GM12873 (cell line): Measurements from ENCODE around the gene SULF2.

Source experiments
- TF ChIP-seq, protein P1 (sequence below): IDR thresholded peaks from 2 replicates; pipeline ENCODE4 v1.5.1; 2012; ENCODE audit warnings: low read depth, mild to moderate bottlenecking, moderate library complexity, low read length, control low read depth; ENCODE audit not compliant: insufficient read depth; ENCODE audit errors: missing control alignments

SULF2 gene

DNA sequence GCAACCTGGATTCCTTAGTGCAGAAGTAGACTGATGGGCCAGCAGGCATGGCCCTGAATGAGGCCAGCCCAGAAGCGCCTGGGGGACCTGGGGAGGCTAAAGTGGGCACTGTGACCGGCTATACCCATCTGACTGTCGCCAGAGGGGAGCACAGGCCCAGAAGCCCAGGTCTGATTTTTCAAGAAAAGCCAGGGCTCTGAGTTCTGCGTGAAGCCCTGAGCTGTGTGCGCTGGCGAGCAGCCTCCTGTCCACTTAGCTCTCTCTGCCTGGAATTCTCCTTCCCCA lies 111.7 kb downstream of the SULF2 start:
- TF ChIP-seq, protein P1, sequence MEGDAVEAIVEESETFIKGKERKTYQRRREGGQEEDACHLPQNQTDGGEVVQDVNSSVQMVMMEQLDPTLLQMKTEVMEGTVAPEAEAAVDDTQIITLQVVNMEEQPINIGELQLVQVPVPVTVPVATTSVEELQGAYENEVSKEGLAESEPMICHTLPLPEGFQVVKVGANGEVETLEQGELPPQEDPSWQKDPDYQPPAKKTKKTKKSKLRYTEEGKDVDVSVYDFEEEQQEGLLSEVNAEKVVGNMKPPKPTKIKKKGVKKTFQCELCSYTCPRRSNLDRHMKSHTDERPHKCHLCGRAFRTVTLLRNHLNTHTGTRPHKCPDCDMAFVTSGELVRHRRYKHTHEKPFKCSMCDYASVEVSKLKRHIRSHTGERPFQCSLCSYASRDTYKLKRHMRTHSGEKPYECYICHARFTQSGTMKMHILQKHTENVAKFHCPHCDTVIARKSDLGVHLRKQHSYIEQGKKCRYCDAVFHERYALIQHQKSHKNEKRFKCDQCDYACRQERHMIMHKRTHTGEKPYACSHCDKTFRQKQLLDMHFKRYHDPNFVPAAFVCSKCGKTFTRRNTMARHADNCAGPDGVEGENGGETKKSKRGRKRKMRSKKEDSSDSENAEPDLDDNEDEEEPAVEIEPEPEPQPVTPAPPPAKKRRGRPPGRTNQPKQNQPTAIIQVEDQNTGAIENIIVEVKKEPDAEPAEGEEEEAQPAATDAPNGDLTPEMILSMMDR, result no peak

DNA sequence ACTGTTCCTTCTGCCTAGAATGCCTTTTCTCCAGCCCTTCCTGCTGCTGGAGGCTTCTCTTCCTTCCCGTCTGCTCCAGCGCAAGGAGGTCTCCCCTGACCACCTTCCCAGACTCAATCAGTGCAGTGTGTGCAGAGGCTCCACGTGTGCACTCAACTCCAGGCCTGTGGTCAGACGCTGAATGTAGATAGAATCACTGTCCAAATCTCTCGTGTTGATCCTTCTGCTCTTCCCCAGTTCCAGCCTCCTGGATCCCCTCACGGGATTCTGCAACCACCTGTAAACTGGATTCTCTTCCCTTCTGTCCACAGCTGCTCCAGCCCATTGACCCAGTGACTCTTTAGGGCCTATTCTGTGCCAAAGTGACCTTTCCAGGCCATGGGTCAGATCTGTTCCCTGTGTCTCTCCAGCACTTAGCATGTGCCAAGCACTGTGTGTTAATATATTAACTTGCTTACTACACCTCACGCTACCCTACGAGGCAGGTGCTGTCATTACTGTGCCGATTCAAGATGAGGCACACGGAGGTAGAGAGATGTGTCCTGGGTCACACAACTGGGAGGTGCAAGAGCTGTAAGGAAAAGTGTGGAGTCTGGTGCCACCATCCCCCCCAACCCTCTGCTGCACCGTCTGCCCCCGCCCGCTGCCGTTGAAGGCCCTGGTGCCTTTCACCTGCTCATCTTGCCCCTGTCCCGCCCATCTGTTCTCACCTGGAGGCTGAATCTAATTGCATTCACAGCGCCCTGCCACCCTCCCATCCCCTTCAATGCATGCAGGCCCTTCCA lies 112.2 kb downstream of the SULF2 start:
- TF ChIP-seq, protein P1, result no peak

DNA sequence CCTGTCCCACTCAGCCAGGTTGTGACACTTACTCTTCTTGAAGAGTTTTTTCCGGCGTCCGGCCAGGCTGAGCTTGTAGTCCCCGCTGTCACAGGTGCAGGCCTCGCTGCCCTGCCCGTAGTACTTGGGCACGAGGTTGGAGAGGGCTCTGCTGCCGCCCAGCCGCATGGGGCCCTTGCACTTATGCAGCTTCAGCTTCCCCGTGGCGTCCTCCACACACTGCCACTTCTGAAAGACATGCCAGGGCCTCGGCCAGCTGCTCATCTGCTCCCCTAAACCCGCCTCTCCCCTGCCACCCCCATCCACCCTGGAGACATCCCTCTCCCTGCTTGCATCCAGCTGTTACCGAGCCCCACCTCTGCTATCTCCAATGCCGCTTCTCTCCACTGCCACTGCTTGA lies 113.1 kb downstream of the SULF2 start:
- TF ChIP-seq, protein P1, result no peak

DNA sequence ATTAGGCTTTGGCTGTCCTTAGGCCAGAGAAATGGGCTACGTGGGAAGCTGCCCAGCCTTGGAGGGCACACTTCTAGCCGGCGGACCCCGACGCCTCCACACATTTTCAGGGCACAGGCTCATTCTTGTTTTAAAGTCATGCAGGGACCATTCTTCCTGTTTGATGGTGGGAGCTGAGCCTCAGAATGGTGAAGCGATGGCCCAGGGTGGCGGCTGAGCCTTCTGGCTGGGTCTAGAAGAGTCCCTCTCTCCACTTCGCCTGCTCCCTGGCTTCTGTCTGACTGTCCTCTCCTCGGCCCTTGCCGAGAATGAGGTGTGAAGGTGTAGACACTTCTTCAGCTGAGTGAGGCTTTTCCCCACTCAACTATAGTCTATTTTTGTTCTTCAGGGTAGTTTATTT lies 114.4 kb downstream of the SULF2 start:
- TF ChIP-seq, protein P1, result no peak

DNA sequence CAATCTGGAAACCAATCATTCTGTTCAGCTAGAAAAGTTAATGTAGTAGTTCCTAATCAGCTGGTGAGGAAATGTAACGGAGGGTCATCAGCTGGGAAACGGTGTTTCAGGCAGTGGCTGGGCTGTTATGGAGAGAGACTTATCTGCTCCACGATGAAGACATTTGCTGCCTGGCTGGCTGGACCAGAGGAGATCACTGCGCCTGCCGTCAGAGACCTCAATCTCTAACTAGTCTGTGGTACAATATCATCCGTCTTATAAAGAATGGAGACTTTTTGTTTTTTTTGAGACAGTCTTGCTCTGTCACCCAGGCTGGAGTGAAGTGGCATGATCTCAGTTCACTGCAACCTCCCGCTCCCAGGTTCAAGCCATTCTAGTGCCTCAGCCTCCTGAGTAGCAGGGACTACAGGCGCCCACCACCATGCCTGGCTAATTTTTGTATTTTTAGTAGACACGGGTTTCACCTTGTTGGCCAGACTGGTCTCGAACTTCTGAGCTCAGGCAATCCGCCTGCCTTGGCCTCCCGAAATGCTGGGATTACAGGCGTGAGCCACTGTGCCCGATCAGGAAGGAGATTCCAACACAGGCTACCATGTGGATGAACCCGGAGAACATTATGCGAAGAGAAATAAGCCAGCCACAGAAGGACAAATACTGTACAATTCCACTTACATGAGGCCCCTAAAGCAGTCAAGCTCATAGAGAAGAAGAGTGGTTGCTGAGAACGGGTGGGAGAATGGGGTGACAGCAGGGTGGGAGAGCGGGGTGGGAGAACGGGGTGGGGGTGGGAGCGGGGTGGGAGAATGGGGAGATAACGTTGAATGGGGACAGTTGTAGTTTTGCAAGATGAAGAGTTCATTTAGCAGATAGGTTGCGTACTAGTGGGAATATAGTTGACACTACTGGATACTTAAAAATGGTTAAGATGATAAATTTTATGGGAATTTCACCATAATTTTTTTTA lies 115.1 kb downstream of the SULF2 start:
- TF ChIP-seq, protein P1, result no peak

DNA sequence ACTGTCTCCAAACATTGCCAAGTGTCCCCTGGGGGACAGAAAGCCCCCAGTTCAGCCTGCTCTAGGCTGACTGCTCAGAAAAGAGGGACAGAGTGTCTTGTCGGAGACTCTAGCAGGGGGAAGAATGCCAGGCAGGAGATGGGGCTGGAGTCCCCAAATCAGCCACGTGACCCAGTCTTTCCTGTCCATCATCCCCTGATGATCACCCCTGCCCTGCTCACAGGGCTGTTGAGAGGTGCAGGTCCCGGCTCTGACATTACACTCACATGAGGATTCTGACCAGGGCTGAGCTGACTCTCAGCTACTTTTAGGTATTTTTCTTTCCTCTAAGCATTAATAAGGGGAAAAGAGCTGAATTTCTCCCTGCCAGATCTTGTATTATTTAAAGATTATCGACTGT lies 115.8 kb downstream of the SULF2 start:
- TF ChIP-seq, protein P1, result no peak

DNA sequence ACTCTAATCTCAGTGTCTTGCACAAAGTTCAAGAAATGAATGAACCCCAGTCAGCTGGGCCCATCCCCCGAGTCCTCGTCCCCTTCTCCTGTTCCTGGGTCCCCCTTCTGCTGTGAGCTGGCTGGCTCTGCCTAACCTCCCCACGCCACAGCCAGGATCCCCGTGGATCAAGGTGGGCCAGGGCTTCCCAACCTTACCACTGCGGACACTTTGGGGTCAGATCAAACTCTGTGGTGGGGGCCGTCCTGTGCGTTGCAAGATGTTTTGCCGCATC lies 116.2 kb downstream of the SULF2 start:
- TF ChIP-seq, protein P1, result no peak
